Brain microvascular endothelial cell (primary cell): ENCODE results near the gene SLC4A5.

Source experiments
- DNase-seq: peaks from one replicate; pipeline ENCODE4 v3.0.0-alpha.2; 2020
- H3K27ac ChIP-seq: fragments of 250-450 bp; sonication (Bioruptor Pico); 2 replicates; pipeline ENCODE4 v1.5.1; 2020; ENCODE audit warnings: mild to moderate bottlenecking, moderate library complexity
- H3K27me3 ChIP-seq: fragments of 250-450 bp; sonication (Bioruptor Pico); replicated peaks from 2 replicates; pipeline ENCODE4 v1.5.1; 2020; ENCODE audit warnings: mild to moderate bottlenecking
- H3K36me3 ChIP-seq: fragments of 250-450 bp; sonication (Bioruptor Pico); replicated peaks from 2 replicates; pipeline ENCODE4 v1.5.1; 2020; ENCODE audit warnings: mild to moderate bottlenecking
- H3K4me3 ChIP-seq: 2 replicates; pipeline ENCODE4 v1.5.1; 2011; ENCODE audit warnings: low read depth, mild to moderate bottlenecking, control low read depth, low read length, moderate library complexity
- CTCF ChIP-seq: IDR thresholded peaks from 2 replicates; pipeline ENCODE4 v1.5.1; 2011; ENCODE audit warnings: low read depth, mild to moderate bottlenecking, moderate library complexity, low read length, control low read depth, inconsistent platforms; ENCODE audit errors: missing control alignments
- in situ Hi-C: cut with HindIII; loops from 2 replicates; pipeline ENCODE4 v1.10.0; 2017; ENCODE audit warnings: low sequenced_read_pairs, low pct_ligation_motif_present

Gene SLC4A5

DNA sequence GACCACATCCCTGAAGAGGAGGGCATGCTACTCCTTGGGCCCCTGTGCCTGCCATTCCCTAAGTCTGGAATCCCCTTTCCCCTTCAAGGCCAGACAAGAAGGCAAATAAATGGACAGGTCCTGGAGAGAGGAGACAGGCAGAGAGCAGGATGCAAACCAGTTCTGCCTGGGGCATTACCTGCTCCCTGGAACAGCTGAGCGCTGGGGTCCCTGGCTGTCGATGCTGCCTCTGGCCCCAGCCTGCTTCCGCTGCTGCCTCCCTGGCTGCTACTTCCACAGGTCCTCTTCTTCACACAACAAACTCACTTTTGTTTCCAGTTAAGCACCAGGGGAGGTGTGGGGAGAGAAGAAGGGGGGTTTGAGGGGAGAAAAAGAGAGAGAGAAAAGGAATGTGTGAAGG lies 53.1 kb downstream of the SLC4A5 start:
- TF ChIP-seq CTCF, result no peak
- Histone ChIP-seq H3K36me3 (no peaks in the 10 kb centered on the region), H3K27me3 (peaks cover 3% of the 10 kb centered on the region), H3K4me3 (no peak overlapping the region), H3K27ac (no peak overlapping the region)
- in situ Hi-C loops, result no loop called here
- no peak for DNase-seq

- Histone ChIP-seq H3K4me3 (no peak overlapping the region), H3K27ac (no peak overlapping the region), H3K27me3 (peaks cover 3% of the 10 kb centered on the region), H3K36me3 (no peaks in the 10 kb centered on the region)
- DNase-seq, result no peak
- in situ Hi-C loops, result no loop called here
- no peak for TF ChIP-seq CTCF
These were observed 56.5 kb downstream of the SLC4A5 start for GRCh38 chr2:74286725-74287124.

DNA sequence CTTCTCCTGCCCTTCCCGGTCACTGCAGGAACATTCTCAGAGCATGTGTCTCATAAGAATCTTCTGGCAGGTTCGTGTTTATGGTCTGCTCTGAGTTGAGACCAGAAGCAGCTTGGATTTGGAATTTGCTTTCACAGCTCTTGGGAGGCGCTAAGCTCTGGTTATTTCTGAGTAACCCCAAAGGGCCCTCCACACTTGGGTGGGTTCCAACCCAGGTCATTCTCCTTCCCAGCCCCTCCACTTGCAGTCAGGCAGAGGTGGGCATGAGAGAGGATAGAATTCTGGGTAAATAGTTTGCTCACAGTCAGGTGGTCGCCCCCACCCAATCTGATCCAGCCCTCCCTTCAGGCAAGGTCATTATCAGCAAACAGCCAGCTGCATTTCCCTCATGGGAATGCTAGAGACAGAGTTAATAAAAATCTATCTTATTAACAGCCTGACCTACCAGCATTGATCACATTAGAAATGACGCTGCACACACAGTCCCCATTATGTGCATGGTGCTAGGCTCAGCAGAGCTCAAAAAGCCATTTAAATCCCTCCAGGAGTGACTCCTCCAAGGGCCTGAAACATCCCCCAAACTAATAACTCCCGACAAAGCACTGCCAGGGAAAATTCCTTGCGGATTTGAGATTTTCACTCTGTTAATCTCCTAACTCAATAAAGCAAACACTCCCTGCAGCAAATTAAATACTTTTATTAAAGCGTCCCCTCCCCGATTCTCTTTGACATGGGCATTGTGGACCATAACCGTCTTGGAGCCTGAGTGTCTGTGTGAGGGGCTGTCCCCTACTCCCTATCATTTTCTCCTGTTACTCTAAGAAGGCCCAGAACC lies 61.9 kb downstream of the SLC4A5 start:
- TF ChIP-seq CTCF, result no peak
- H3K27ac ChIP-seq, result no peak overlapping the region
- peaks cover 2% of the 10 kb centered on the region for H3K27me3 ChIP-seq
- H3K36me3 ChIP-seq, result no peaks in the 10 kb centered on the region
- no peak overlapping the region for H3K4me3 ChIP-seq
- no peak for DNase-seq
- in situ Hi-C loops, result no loop called here

DNA sequence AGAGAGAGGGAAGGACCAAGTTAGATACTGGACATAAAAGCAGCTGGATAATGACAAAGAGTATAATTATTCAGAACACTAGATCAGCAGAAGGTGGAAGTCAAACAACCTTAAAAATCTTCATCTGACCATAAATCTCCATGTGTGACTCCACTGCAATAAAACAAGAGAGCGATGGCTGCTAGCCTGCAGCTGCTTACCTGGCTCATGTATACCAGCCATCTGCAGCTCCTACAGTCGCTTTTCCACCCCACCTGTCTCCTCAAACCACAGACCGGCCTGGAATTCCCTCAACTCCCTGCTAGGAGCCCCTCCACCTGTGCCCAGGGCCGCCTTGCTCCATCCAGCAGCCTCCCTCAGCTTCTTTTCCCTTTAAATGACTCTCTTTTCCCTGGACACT lies 64.5 kb downstream of the SLC4A5 start:
- in situ Hi-C loops, result no loop called here
- Histone ChIP-seq H3K4me3 (no peak overlapping the region), H3K36me3 (no peaks in the 10 kb centered on the region), H3K27me3 (peaks cover 2% of the 10 kb centered on the region), H3K27ac (no peak overlapping the region)
- DNase-seq, result no peak
- TF ChIP-seq CTCF, result no peak

- in situ Hi-C loops, result no loop called here
- DNase-seq, result no peak
- Histone ChIP-seq H3K27ac (no peak overlapping the region), H3K36me3 (no peaks in the 10 kb centered on the region), H3K4me3 (no peak overlapping the region), H3K27me3 (peaks cover 2% of the 10 kb centered on the region)
- no peak for TF ChIP-seq CTCF
These were observed 65.0 kb downstream of the SLC4A5 start for GRCh38 chr2:74278176-74278575.

- H3K27me3 ChIP-seq, result peaks cover 2% of the 10 kb centered on the region
- no peak for TF ChIP-seq CTCF
- no peak overlapping the region for H3K27ac ChIP-seq
- no peaks in the 10 kb centered on the region for H3K36me3 ChIP-seq
- no peak overlapping the region for H3K4me3 ChIP-seq
- in situ Hi-C loops, result no loop called here
- DNase-seq, result no peak
These were observed 68.0 kb downstream of the SLC4A5 start for GRCh38 chr2:74275228-74275627.
